ENCODE data around the gene CEP170B. TPM values are rescaled to one million over a fixed set of nuclear protein-coding genes. Genes with fewer than 3 reads are reported as not detected.

CEP170B gene
- total and polyA plus RNA-seq, 2 of the 13 experiments (the other 11 are each of a cell fraction or from before 2014, with no cell fraction given), result 4.3 to 8.8 TPM

GRCh38 chr14:104820669-104821228 is 44.3 kb upstream of the CEP170B start (continued):
- TF ChIP-seq E2F1 (CRISPR knock-in tag; IDR thresholded peaks at IDR 0.05) (0 out of 2 replicates have a peak, but pooled peaks have one; percentile 30), ZNF615 (CRISPR knock-in tag; IDR thresholded peaks at IDR 0.05; ENCODE audit: borderline replicate concordance) (no peak), SALL2 (CRISPR knock-in tag; IDR thresholded peaks at IDR 0.05) (no peak), ZHX1 (CRISPR knock-in tag; IDR thresholded peaks at IDR 0.05; ENCODE audit: low read depth) (no peak), ZNF782 (CRISPR knock-in tag; IDR thresholded peaks at IDR 0.05; ENCODE audit: borderline replicate concordance) (peak; percentile 64; the same call in 1 of the 2 replicates), SMAD3 (CRISPR knock-in tag; IDR thresholded peaks at IDR 0.05) (no peak), ZNF7 (CRISPR knock-in tag; IDR thresholded peaks at IDR 0.05) (no peak), BHLHE40 (IDR thresholded peaks at IDR 0.05; ENCODE audit: low read length) (peak; percentile 46; the same call in 1 of the 2 replicates), TCF7 (IDR thresholded peaks at IDR 0.05; ENCODE audit: low read depth) (no peak), HIVEP1 (CRISPR knock-in tag; IDR thresholded peaks at IDR 0.05) (no peak), ZFX (CRISPR knock-in tag; IDR thresholded peaks at IDR 0.05; ENCODE audit: low read depth) (peak; percentile 82), NR3C1 (CRISPR knock-in tag; IDR thresholded peaks at IDR 0.05) (no peak), ZNF766 (CRISPR knock-in tag; IDR thresholded peaks at IDR 0.05; ENCODE audit: borderline replicate concordance) (no peak), ZNF224 (CRISPR knock-in tag; IDR thresholded peaks at IDR 0.05) (no peak), ZZZ3 (CRISPR knock-in tag; IDR thresholded peaks at IDR 0.05; ENCODE audit: borderline replicate concordance) (peak; percentile 76; the same call in 1 of the 2 replicates), MYC (CRISPR knock-in tag; IDR thresholded peaks at IDR 0.05; ENCODE audit: borderline replicate concordance) (peak; percentile 75), ZNF792 (CRISPR knock-in tag; IDR thresholded peaks at IDR 0.05) (no peak), SMC3 (IDR thresholded peaks at IDR 0.05; ENCODE audit: low read length) (peak; percentile 41; the same call in 1 of the 2 replicates), GTF3A (CRISPR knock-in tag; conservative IDR thresholded peaks at IDR 0.05) (no peak), CERS6 (CRISPR knock-in tag; IDR thresholded peaks at IDR 0.05) (no peak), ZFAT (CRISPR knock-in tag; conservative IDR thresholded peaks at IDR 0.05) (no peak), TBX3 (IDR thresholded peaks at IDR 0.05; ENCODE audit: borderline replicate concordance) (no peak)
- TF ChIP-seq, protein P1, sequence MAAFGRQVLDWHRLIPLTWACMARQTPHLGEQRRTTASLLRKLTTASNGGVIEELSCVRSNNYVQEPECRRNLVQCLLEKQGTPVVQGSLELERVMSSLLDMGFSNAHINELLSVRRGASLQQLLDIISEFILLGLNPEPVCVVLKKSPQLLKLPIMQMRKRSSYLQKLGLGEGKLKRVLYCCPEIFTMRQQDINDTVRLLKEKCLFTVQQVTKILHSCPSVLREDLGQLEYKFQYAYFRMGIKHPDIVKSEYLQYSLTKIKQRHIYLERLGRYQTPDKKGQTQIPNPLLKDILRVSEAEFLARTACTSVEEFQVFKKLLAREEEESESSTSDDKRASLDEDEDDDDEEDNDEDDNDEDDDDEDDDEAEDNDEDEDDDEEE (CRISPR knock-in tag; IDR thresholded peaks at IDR 0.05), result no peak
- TF ChIP-seq, protein P2, sequence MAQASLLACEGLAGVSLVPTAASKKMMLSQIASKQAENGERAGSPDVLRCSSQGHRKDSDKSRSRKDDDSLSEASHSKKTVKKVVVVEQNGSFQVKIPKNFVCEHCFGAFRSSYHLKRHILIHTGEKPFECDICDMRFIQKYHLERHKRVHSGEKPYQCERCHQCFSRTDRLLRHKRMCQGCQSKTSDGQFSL (CRISPR knock-in tag; IDR thresholded peaks at IDR 0.05), result peak; percentile 76
- TF ChIP-seq, protein P3, sequence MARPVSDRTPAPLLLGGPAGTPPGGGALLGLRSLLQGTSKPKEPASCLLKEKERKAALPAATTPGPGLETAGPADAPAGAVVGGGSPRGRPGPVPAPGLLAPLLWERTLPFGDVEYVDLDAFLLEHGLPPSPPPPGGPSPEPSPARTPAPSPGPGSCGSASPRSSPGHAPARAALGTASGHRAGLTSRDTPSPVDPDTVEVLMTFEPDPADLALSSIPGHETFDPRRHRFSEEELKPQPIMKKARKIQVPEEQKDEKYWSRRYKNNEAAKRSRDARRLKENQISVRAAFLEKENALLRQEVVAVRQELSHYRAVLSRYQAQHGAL (CRISPR knock-in tag; IDR thresholded peaks at IDR 0.05; ENCODE audit: not compliant biosample characterization), result no peak
